Activated CD4-positive, alpha-beta T cell treated with anti-CD3 and anti-CD28 coated beads for 24 hours (primary cell): ENCODE results near the gene ZNF346.
A peak's percentile ranks its signal among the peaks of the same experiment; 100 is the strongest.
"Not testable (repeated sequence)": the region's sequence is repeated elsewhere in the genome, so short reads cannot be mapped to it uniquely, and the experiment has no call there.

ENCODE experiments used
- DNase-seq, 2 donors: peaks; one replicate each; pipeline ENCODE4 v3.0.0-alpha.2; 2020; ENCODE audit warnings: low read depth in 2 of 2

Gene ZNF346

GRCh38 chr5:177022386-177023302 lies at the start of gene ZNF346:
Gene ZNF346 (plus strand): TSS chr5:177022696. CDS start chr5:177022739, 43 bp downstream.
- peak; percentile 86 to 90 for DNase-seq

GRCh38 chr5:176979669-176980068 lies 42.8 kb upstream of the ZNF346 start:
- DNase-seq = no peak

- no peak for DNase-seq
Measured at GRCh38 chr5:176980818-176981217, 41.7 kb upstream of the ZNF346 start.

- not testable (repeated sequence) for DNase-seq
Measured at GRCh38 chr5:176983112-176983511, 39.4 kb upstream of the ZNF346 start.

GRCh38 chr5:176983593-176983992 lies 38.9 kb upstream of the ZNF346 start:
- DNase-seq = not testable (repeated sequence)

GRCh38 chr5:176984176-176984575 lies 38.3 kb upstream of the ZNF346 start:
- DNase-seq = not testable (repeated sequence)

- no peak for DNase-seq
Measured at GRCh38 chr5:176985516-176985915, 37.0 kb upstream of the ZNF346 start.

- no peak for DNase-seq
Measured at GRCh38 chr5:176986280-176986679, 36.2 kb upstream of the ZNF346 start.

GRCh38 chr5:176987583-176987982 lies 34.9 kb upstream of the ZNF346 start:
- DNase-seq = no peak

- not testable (repeated sequence) for DNase-seq
Measured at GRCh38 chr5:176993081-176993480, 29.4 kb upstream of the ZNF346 start.

GRCh38 chr5:176994460-176995121 lies 27.9 kb upstream of the ZNF346 start:
- DNase-seq = no peak

- DNase-seq = no peak
Measured at GRCh38 chr5:176995122-176995490, 27.4 kb upstream of the ZNF346 start.

GRCh38 chr5:176995896-176996767 lies 26.4 kb upstream of the ZNF346 start:
- no peak for DNase-seq

GRCh38 chr5:176996780-176997179 lies 25.7 kb upstream of the ZNF346 start:
- no peak for DNase-seq

- DNase-seq = no peak
Measured at GRCh38 chr5:176998828-176999227, 23.7 kb upstream of the ZNF346 start.

GRCh38 chr5:176999526-176999925 lies 23.0 kb upstream of the ZNF346 start:
- DNase-seq = not testable (repeated sequence)

- DNase-seq = no peak
Measured at GRCh38 chr5:177003649-177004048, 18.8 kb upstream of the ZNF346 start.

GRCh38 chr5:177004961-177005360 lies 17.5 kb upstream of the ZNF346 start:
- no peak for DNase-seq

GRCh38 chr5:177005619-177006264 lies 16.8 kb upstream of the ZNF346 start:
- peak; percentile 53 to 57 for DNase-seq

- peak; percentile 83 to 88 for DNase-seq
Measured at GRCh38 chr5:177006265-177006972, 16.1 kb upstream of the ZNF346 start, which contains the start of gene UIMC1. Gene UIMC1 (minus strand): TSS chr5:177006779. CDS start chr5:176982615, 24,164 bp downstream.

- DNase-seq = no peak
Measured at GRCh38 chr5:177008716-177009115, 13.8 kb upstream of the ZNF346 start.
